AG10803 (cell line): Measurements from ENCODE around the gene BLID.
A peak's percentile ranks its signal among the peaks of the same experiment; 100 is the strongest.

Experiments used
- DNase-seq: peaks from one replicate; pipeline ENCODE4 v3.0.0; 2010; ENCODE audit warnings: low read depth
- H3K4me3 ChIP-seq: 2 replicates; pipeline ENCODE4 v1.5.1; 2011; ENCODE audit warnings: mild to moderate bottlenecking, low read length, control low read depth
- CTCF ChIP-seq: conservative IDR thresholded peaks from 2 replicates; pipeline ENCODE4 v1.5.1; 2011; ENCODE audit warnings: mild to moderate bottlenecking, low read length, control low read depth, inconsistent platforms

The BLID gene

GRCh38 chr11:122150216-122151124 is 34.5 kb upstream of the BLID start:
- no peak for DNase-seq
- TF ChIP-seq CTCF = no peak
- no peak overlapping the region for H3K4me3 ChIP-seq

- no peak overlapping the region for H3K4me3 ChIP-seq
- no peak for TF ChIP-seq CTCF
- no peak for DNase-seq
Observed at GRCh38 chr11:122149202-122149601, 33.2 kb upstream of the BLID start.

GRCh38 chr11:122146475-122146874 is 30.5 kb upstream of the BLID start:
- H3K4me3 ChIP-seq = no peak overlapping the region
- no peak for TF ChIP-seq CTCF
- DNase-seq = no peak

GRCh38 chr11:122145715-122146274 is 29.8 kb upstream of the BLID start:
- DNase-seq = no peak
- no peak overlapping the region for H3K4me3 ChIP-seq

GRCh38 chr11:122144752-122145151 is 28.7 kb upstream of the BLID start:
- H3K4me3 ChIP-seq = no peak overlapping the region
- TF ChIP-seq CTCF = no peak
- no peak for DNase-seq

More at GRCh38 chr11:122145715-122146274, 29.8 kb upstream of the BLID start:
- no peak for TF ChIP-seq CTCF

- TF ChIP-seq CTCF = no peak
- no peak for DNase-seq
- no peak overlapping the region for H3K4me3 ChIP-seq
Observed at GRCh38 chr11:122141725-122142124, 25.7 kb upstream of the BLID start.

GRCh38 chr11:122140500-122140899 is 24.5 kb upstream of the BLID start:
- no peak overlapping the region for H3K4me3 ChIP-seq
- DNase-seq = peak; percentile 87
- TF ChIP-seq CTCF = no peak
